ENCODE data around the gene SYNE1. TPM values are rescaled to one million over a fixed set of nuclear protein-coding genes. Genes with fewer than 3 reads are reported as not detected.

SYNE1 gene
- total RNA-seq, 1 donor from 2014 or later: 6.0 TPM

- Mint-ChIP-seq H3K4me1 (peaks cover 3% of the 10 kb centered on the region), H3K4me3 (no peak overlapping the region), H3K27me3 (ENCODE audit: insufficient read depth, low read depth) (peaks cover 2% of the 10 kb centered on the region), H3K27ac (no peak overlapping the region), H3K36me3 (peaks cover 9% of the 10 kb centered on the region), H3K9me3 (no peaks in the 10 kb centered on the region)
- no peaks in the 10 kb centered on the region for H3K36me3 ChIP-seq
- DNase-seq (ENCODE audit: low spot score): no peak
- H3K4me3 ChIP-seq: no peak overlapping the region
- no peaks in the 10 kb centered on the region for H3F3A ChIP-seq (ENCODE audit: low read depth)
- H3K79me2 ChIP-seq (ENCODE audit: low read depth): no peaks in the 10 kb centered on the region
- H3K4me1 ChIP-seq: peaks cover 4% of the 10 kb centered on the region
- no peak overlapping the region for H3K9ac ChIP-seq
- TF ChIP-seq EZH2phosphoT487 (IDR thresholded peaks at IDR 0.05) (no peak), EZH2 (IDR thresholded peaks at IDR 0.05) (no peak), CTCF (IDR thresholded peaks at IDR 0.05) (no peak)
- no peaks in the 10 kb centered on the region for H3K27me3 ChIP-seq
- no peaks in the 10 kb centered on the region for H3K9me3 ChIP-seq (ENCODE audit: low read depth)
- H2AFZ ChIP-seq (replicated peaks): no peak overlapping the region
- H3K27ac ChIP-seq: no peak overlapping the region
- no peak overlapping the region for H3K4me2 ChIP-seq
- H4K20me1 ChIP-seq (ENCODE audit: low read depth): no peaks in the 10 kb centered on the region
Observed at GRCh38 chr6:152250127-152250526, 387.0 kb downstream of the SYNE1 start.

GRCh38 chr6:152248980-152249379 lies 388.2 kb downstream of the SYNE1 start:
- Mint-ChIP-seq H3K4me1 (peaks cover 3% of the 10 kb centered on the region), H3K9me3 (no peaks in the 10 kb centered on the region), H3K27me3 (ENCODE audit: insufficient read depth, low read depth) (peaks cover 2% of the 10 kb centered on the region), H3K4me3 (no peak overlapping the region), H3K27ac (no peak overlapping the region), H3K36me3 (peaks cover 12% of the 10 kb centered on the region)
- Histone ChIP-seq H3K9ac (no peak overlapping the region), H4K20me1 (ENCODE audit: low read depth) (no peaks in the 10 kb centered on the region), H3K4me1 (peaks cover 8% of the 10 kb centered on the region), H2AFZ (replicated peaks) (no peak overlapping the region), H3K27ac (no peak overlapping the region), H3K4me3 (no peak overlapping the region), H3K79me2 (ENCODE audit: low read depth) (no peaks in the 10 kb centered on the region), H3F3A (ENCODE audit: low read depth) (no peaks in the 10 kb centered on the region), H3K27me3 (no peaks in the 10 kb centered on the region), H3K9me3 (ENCODE audit: low read depth) (no peaks in the 10 kb centered on the region), H3K4me2 (no peak overlapping the region), H3K36me3 (no peaks in the 10 kb centered on the region)
- TF ChIP-seq EZH2phosphoT487 (IDR thresholded peaks at IDR 0.05) (no peak), EZH2 (IDR thresholded peaks at IDR 0.05) (no peak), CTCF (IDR thresholded peaks at IDR 0.05) (no peak)
- no peak for DNase-seq (ENCODE audit: low spot score)

- no peak overlapping the region for H3K4me2 ChIP-seq
- peaks cover 8% of the 10 kb centered on the region for H3K4me1 ChIP-seq
- no peak for TF ChIP-seq CTCF (IDR thresholded peaks at IDR 0.05)
- TF ChIP-seq EZH2 (IDR thresholded peaks at IDR 0.05): no peak
- TF ChIP-seq EZH2phosphoT487 (IDR thresholded peaks at IDR 0.05): no peak
Observed at GRCh38 chr6:152246554-152247337, 390.4 kb downstream of the SYNE1 start.

More at GRCh38 chr6:152246554-152247337, 390.4 kb downstream of the SYNE1 start:
- Histone ChIP-seq H3K27ac (no peak overlapping the region), H3K4me3 (no peak overlapping the region), H3K79me2 (ENCODE audit: low read depth) (no peaks in the 10 kb centered on the region), H2AFZ (replicated peaks) (no peak overlapping the region), H3K27me3 (no peaks in the 10 kb centered on the region), H3K9me3 (ENCODE audit: low read depth) (no peaks in the 10 kb centered on the region), H3F3A (ENCODE audit: low read depth) (no peaks in the 10 kb centered on the region), H3K9ac (no peak overlapping the region), H3K36me3 (no peaks in the 10 kb centered on the region), H4K20me1 (ENCODE audit: low read depth) (no peaks in the 10 kb centered on the region)
- no peak for DNase-seq (ENCODE audit: low spot score)
- Mint-ChIP-seq H3K36me3 (peaks cover 9% of the 10 kb centered on the region), H3K9me3 (no peaks in the 10 kb centered on the region), H3K4me1 (peaks cover 3% of the 10 kb centered on the region), H3K27ac (no peak overlapping the region), H3K27me3 (ENCODE audit: insufficient read depth, low read depth) (peaks cover 1% of the 10 kb centered on the region), H3K4me3 (no peak overlapping the region)

All from neural progenitor cell (in vitro differentiated cells).